ENCODE measurements around the gene CDK16.

DNA sequence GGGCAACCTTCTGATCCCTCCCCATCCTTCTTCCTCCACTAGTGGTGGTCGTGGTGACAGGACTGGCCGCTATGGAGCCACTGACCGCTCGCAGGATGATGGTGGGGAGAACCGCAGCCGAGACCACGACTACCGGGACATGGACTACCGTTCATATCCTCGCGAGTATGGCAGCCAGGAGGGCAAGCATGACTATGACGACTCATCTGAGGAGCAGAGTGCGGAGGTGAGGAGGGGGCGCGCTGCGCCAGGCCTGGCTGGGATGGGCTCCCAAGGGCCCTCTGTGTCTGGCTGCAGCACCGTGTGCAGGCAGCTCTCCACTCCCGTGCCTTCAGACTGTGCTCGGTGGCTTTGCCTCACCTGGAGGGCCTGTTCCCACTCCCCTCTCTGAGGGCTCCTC, 49.2 kb upstream of the CDK16 start:
- TF ChIP-seq, protein P1, sequence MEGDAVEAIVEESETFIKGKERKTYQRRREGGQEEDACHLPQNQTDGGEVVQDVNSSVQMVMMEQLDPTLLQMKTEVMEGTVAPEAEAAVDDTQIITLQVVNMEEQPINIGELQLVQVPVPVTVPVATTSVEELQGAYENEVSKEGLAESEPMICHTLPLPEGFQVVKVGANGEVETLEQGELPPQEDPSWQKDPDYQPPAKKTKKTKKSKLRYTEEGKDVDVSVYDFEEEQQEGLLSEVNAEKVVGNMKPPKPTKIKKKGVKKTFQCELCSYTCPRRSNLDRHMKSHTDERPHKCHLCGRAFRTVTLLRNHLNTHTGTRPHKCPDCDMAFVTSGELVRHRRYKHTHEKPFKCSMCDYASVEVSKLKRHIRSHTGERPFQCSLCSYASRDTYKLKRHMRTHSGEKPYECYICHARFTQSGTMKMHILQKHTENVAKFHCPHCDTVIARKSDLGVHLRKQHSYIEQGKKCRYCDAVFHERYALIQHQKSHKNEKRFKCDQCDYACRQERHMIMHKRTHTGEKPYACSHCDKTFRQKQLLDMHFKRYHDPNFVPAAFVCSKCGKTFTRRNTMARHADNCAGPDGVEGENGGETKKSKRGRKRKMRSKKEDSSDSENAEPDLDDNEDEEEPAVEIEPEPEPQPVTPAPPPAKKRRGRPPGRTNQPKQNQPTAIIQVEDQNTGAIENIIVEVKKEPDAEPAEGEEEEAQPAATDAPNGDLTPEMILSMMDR (IDR thresholded peaks at IDR 0.05; ENCODE audit: insufficient read depth, low read length) = no peak
- TF ChIP-seq POLR2AphosphoS5 (IDR thresholded peaks at IDR 0.05; ENCODE audit: low read depth) = no peak
- TF ChIP-seq, protein P2, sequence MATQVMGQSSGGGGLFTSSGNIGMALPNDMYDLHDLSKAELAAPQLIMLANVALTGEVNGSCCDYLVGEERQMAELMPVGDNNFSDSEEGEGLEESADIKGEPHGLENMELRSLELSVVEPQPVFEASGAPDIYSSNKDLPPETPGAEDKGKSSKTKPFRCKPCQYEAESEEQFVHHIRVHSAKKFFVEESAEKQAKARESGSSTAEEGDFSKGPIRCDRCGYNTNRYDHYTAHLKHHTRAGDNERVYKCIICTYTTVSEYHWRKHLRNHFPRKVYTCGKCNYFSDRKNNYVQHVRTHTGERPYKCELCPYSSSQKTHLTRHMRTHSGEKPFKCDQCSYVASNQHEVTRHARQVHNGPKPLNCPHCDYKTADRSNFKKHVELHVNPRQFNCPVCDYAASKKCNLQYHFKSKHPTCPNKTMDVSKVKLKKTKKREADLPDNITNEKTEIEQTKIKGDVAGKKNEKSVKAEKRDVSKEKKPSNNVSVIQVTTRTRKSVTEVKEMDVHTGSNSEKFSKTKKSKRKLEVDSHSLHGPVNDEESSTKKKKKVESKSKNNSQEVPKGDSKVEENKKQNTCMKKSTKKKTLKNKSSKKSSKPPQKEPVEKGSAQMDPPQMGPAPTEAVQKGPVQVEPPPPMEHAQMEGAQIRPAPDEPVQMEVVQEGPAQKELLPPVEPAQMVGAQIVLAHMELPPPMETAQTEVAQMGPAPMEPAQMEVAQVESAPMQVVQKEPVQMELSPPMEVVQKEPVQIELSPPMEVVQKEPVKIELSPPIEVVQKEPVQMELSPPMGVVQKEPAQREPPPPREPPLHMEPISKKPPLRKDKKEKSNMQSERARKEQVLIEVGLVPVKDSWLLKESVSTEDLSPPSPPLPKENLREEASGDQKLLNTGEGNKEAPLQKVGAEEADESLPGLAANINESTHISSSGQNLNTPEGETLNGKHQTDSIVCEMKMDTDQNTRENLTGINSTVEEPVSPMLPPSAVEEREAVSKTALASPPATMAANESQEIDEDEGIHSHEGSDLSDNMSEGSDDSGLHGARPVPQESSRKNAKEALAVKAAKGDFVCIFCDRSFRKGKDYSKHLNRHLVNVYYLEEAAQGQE (IDR thresholded peaks at IDR 0.05; ENCODE audit: insufficient replicate concordance, low read depth) = no peak
